GM21737 (cell line): ENCODE results near the gene ADCY1.

ENCODE experiments used
- ATAC-seq: cut with Tn5 transposase; IDR thresholded peaks from one replicate; pipeline ENCODE4 v1.9.1; 2021; ENCODE audit warnings: mild to moderate bottlenecking, moderate library complexity; ENCODE audit not compliant: unreplicated experiment

ADCY1 gene

DNA sequence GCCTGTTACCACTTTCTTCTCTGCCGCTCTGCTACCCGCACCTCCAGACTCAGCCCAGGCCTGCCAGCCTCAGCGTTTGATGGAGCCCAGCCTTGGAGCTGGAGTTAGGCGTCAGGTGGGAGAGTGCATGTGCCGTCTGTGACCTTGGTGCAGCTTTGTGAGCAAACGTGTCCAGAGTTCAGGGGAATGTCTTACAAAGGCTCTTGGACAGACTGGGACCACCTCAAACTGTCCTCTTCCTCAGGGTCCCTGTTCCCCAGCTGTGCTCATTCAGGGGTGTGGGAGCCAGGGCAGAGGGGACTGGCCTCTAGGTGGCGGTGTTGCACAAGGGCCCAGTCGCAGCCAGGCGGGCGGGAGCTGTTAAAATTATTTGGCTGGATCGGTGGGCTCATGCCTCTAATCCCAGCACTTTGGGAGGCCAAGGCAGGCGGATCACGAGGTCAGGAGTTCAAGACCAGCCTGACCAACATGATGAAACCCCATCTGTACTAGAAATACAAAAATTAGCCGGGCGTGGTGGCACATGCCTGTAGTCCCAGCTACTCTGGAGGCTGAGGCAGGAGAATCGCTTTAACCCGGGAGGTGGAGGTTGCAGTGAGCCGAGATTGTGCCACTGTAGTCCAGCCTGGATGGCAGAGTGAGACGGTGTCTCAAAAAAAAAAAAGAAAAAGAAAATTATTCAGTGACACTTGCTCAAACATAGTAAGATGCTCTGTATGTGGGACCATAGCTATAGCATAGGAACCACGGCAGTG is 89.2 kb downstream of the ADCY1 start:
- ATAC-seq = no peak

DNA sequence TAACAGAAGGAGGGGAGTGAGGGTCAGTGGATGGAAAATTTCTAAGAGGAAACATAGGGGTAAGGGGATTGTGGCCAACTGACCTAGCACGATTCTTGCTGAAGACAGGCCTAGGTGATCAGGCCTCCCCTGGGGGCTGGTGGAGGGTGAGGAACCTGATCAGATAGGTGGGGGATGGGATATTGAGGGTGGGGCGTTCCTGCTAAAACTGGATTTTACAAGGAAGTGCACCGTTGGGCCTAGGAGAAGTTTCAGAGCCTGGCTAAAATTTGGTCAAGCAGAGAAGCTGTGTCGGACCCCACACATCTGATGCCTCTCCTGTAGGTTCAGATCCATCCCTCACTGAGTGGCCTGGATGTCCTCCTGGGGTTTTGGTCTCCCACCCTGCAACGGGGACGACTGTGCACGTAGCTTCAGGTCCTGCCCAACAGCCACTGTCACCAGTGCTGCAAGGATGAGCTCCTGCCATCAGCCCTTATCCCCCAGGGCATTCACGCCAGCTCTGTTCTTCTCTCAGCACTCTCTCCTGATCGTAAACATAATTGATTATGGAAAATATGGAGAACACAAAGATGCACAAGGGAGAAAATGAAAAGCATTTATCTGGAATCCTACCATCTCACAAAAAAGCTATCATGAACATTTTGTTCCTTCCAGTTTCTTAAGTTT is 89.9 kb downstream of the ADCY1 start:
- ATAC-seq = no peak

DNA sequence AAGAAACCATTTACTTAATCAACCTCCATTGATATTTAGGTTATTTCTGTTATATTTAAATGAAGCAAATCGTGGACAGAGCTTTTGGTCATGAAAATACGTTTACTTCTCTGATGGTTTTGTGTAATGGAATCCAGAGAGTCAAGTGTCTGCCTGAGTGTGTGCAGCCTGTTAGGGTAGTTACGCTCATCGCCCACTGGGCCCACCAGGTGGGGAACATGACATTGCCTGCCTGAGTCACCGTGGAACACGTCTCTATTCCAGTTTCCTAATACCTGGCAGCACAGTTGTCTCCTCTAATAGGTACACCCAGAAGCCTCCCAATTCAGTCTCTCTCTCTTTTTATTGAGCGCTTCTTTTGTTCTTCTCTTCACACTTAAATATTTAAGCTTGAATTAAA is 91.0 kb downstream of the ADCY1 start:
- ATAC-seq = no peak

DNA sequence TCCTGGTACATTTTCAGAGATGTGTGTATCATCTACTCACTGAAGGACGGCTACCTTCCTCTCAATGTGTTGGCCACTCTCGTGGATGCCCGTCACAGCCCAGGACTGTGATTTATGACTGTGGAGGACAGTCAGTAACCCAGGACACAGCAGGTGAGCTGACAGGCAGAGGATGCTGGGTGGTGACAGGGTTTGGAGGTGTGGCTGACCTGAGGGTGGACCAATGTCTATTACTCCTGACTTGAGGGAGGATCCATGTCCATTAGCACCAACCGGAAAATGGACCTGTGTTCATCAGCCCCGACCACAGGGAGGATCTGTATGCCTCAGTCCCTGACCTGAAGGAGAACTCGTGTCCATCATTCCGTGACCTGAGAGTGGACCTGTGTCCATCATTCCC is 96.1 kb downstream of the ADCY1 start:
- ATAC-seq = no peak

DNA sequence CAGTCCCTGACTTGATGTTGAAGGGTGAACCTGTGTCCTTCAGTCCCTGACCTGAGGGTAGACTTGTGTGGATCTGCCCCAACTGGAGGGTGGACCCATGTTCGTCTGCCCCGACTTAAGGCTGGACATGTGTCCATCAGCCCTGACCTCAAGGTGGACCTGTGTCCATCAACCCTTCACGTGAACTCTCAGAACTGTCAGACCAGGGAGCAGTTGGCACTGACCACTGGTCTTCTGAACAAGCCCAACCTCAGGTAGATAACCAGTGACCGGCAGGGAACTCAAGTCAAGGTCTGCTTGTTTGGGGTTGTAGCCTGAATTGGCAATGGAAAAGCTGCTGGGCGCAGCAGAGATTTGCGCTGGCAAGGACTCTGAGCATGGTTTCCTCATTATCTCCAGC is 96.5 kb downstream of the ADCY1 start:
- no peak for ATAC-seq

DNA sequence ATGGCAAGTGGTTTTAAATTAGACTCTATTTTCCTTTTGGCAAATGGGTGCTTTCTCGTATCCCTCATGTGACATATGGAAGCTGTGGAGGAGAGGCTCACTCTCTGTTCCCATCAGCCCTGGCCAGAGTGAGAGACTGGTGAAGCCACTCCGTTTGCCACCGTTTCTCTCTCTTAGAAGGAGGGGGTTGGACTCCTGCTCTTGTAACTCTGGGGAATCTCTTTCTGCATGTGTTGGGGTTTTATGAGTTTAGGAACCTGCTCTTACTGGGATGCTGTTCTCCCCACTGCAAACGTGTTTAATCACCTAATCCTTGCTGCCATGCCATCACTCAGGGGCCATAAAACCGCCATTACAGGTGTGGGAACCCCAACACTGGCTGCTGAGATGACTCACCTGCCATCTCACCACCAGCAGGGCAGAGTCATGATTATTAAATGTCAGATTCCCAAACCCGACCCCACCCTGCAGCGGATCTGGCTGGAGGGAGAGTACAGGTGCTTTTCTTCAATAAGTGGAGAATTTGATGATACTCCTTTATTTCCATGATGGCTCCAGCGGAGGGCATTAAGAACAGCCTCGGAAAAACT is 103.2 kb downstream of the ADCY1 start:
- no peak for ATAC-seq

DNA sequence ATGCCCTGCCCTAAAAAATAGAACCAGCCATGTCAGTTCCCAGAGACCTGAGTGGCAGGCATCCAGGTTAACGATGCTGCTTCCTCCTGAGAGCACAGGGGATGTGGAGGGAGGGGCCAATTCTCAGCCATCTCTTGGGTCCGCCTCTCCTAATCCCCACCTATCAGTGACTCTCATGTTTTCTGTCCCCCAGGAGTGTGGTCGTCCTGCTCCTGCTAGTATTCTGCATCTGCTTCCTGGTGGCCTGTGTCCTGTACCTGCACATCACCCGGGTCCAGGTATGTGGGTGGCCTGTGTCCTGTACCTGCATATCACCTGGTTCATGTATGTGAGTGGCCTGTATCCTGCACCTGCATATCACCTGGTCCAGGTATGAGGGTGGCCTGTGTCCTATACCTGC is 105.3 kb downstream of the ADCY1 start:
- no peak for ATAC-seq

DNA sequence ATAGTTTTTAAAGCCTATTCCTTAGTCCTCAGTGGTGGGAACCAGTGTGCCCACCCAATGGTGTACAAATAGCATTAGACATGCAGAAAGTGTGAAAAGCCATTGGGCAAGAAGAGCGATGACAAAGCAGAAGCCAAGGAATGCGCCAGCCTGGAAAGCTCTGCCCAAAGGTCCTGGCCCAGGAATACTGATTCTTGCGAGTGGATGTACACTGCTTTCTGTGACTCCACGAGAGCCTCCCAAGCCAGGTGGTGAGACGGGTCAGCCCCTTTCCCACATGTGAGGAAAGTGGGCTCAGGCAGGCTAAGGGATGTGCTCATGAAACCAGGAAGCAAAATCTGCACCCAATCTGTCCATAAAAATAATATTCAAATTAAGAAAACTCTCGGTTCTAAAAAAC is 106.6 kb downstream of the ADCY1 start:
- ATAC-seq = no peak

DNA sequence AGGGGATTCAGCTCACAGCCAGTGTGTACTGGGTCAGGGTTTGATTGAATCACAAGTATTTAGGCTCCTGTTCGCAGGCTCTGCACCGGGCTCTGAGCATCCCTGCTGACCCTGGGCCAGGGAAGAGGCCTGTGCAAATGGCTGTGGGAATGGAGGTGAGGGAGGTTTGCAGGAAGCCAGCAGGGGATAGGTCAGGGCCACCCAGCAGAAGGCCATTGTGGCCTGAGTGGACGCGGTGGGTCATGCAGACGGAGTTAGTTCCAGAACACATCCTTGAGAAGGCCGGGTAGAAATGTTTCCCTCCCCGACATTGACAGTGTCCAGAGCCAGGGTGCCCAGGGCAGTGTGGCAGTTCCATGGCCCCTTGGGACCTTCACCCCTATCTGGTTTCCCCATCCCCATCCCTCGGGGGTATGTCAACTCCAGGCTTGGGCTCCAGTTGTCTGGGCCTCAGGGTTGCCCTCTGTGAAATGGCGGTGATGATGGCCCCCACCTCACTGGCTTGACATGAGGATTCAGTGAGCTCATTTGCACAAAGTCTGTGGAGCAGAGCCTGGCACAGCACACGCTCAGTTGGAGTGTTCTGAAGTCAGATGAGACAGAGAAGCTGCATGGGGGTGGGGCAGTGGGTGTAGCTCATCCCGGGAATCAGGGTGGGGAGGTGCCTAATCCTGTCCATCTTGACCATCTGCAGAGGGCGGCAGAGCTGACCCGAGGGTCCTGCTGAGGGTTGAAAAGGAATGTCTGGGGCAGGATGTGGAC is 107.6 kb downstream of the ADCY1 start:
- no peak for ATAC-seq

DNA sequence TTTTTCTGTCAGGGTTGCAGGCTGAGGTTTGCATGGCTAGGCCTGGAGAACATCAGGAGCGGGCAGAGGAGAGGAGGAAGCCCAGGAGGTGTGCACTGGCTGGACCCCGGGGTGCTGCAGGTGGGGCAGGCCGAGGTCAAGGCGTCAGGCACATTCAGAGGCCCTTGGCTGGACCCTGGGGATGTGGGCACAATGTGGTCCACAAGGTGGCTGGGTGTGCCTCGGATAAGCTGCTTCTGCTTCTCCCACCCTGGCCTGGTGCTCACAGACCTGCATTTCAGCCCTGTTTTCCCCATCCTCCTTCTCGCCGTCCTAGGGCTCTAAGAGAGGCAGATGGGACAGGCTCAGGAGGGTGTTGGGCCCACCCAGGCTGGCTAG is 108.2 kb downstream of the ADCY1 start:
- ATAC-seq = no peak

DNA sequence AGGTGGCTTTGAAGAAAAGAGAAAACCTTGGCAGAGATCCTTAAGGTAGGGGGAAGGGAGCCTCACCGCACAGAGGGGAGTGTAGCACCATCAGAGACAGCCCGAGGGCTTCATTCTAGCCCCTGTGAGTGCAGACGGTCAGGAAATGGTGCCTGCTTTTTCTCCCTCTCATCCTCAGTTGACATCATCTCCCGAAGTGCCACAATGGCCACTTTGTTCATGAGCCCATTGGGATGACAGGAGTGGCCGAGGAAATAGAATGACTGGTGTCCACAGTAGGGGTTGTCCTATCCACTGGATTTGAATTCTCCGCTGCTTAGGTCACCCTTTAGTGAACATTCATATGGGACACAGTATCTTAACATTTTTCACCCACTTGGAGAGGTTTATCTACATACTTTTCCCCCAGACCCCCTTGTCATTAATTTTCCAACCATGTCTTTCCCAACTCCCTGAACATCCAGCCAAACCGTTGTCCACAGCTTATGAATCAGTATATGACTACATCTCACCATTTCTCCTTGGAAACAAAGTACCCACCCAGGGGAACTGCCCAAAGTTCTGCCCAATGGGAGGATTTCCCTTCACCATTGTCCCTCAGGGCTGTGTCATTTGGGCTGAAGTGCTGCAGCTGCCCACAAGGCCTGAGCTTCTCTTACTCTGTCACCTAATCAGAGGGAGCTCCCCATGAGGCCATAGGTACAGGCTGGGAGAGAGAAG is 108.8 kb downstream of the ADCY1 start:
- no peak for ATAC-seq

DNA sequence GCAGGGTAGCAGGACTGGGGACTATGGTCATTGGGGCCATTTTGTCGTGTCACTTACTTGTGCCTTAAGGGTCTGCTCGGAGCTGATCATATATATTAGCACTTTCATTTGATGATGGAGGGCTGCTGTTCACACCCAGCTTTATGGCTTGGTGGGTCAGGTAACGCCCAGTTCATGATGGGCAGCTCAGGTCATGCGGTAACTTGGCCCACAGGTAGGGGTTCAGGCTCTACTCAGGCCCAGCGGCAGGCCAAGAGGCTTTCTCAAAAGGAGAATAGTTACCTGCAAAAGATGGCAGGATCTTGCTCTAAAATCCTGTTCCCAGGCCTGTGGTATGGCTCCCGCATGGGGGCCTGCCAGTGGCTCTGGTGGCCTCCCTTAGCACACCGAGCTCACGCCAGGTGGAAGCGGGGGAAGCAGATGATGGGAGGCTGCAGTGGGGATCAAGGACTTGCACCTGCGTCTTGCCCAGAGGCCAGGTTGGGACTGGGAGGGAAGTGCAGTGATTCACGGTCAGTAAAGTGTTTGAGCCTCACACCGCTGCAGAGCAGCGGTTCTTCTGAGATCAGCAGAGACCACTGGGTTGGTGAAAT is 109.5 kb downstream of the ADCY1 start:
- ATAC-seq = no peak

DNA sequence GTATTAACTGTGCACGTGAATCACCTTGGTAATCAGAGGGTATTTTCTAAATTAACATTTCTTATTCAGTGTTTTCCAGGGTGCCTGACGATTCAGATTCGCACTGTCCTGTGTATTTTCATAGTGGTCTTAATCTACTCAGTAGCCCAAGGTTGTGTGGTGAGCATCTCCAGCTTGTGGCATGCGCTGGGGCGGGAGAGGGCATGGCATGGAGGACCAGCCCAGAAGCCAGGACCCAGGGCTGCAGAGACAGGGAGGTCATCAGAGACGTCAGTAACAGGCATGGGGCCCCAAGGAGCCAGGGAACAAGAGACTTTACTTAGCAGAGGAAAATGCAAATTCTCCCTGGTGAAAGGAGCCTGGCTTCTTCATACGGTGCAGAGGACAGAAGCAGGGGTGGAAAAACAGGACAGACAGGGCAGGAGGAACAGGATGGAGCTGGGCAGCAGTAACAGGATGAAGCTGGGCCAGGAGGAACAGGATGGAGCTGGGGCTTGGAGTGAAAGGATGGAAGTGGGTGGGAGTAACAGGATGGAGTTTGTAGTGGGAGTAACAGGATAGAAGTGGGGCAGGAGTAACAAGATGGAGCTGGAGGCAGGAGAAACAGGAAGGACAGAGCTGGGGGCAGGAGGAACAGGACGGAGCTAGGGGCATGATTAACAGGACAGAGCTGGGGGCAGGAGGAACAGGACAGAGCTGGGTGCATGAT is 110.9 kb downstream of the ADCY1 start:
- no peak for ATAC-seq

DNA sequence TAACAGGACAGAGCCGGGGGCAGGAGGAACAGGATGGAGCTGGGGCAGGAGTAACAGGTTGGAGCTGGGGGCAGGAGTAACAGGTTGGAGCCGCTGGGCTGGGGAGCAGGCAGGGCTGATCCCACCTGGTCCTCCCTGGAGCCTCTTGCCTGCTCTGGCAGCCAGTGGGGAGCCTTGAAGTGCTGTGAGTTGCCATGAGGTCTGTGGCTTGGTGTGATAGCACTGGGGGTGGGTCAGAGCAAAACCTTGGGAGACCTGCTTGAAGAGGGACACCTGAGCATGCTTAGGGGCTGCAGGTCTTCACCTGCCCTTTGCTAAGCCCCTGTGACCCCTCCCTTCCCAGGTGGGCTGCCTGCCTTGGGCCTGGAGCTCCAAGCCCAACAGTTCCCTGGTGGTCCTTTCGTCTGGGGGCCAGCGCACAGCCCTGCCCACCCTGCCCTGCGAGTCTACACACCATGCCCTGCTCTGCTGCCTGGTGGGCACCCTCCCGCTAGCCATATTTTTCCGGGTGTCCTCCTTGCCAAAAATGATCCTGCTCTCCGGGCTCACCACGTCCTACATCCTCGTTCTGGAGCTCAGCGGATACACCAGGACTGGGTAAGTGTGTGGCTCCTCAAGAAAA is 111.6 kb downstream of the ADCY1 start:
- ATAC-seq = no peak

DNA sequence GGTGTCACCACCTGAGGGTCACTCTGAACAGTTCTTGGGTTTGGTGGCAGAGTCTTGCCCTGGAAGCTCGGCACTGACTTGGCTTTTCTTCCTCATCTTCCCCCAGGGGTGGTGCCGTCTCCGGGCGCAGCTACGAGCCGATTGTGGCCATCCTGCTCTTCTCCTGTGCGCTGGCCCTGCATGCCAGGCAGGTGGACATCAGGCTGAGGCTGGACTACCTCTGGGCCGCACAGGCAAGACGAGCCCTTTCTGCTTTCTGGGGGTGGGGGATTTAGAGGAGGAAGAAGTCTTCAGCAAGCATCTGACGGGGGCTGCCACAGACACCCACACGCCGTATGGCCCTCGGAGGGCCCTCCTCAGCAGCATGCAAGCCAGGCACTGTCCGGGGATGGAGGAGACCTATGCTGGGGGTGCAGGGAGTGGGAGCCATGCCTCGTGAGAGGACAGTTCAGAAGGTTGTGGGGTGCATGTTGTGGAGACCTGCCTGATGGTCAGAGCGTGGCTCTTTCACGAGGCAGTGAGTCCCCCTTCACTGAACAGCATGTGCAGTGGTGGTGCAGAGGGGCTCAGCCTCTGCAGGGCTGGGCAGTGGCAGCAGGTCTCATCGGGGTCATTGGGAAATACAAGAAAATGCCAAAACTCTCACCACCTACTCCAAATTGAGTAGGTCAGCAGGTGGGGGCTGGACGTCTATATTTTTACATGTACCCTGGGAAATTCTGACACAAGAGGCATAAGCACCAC is 112.4 kb downstream of the ADCY1 start:
- ATAC-seq = no peak

DNA sequence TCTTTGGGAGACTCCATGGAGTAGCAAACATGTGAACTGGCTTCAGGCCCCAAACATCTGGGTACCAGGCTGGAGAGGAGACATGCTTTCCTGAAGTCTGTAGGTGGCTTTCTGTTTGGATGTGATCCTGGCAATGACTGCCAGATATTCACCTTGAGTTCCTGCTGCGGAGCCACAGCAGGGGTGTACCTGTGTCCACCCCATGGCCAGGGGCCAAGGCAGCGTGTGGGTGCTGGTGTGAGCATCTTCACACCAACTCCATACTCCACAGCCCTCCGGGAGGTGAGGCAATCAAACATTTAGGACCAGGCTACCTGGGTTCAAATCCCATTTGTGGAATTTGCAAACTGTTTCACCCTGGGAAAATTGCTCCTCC is 113.0 kb downstream of the ADCY1 start:
- no peak for ATAC-seq

DNA sequence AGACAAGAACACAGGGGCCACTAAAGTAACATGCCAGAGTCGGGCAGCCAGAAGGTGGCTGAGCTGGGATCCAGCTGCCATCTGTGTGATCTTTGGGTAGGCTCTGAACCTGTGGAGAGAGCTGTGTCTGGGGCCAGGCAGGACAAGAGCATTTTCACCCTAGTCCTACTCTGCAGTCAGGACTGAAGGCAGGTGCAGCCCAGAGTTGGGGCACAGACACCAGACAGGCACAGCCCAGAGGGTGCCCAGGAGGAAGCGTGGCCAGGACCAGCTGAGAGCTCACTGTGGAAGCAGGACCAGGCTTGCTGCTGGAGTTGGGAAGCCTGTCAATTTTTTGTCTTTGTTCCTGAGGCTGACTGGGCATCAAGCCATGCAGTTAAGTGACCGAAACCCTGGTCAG is 113.6 kb downstream of the ADCY1 start:
- ATAC-seq = no peak

DNA sequence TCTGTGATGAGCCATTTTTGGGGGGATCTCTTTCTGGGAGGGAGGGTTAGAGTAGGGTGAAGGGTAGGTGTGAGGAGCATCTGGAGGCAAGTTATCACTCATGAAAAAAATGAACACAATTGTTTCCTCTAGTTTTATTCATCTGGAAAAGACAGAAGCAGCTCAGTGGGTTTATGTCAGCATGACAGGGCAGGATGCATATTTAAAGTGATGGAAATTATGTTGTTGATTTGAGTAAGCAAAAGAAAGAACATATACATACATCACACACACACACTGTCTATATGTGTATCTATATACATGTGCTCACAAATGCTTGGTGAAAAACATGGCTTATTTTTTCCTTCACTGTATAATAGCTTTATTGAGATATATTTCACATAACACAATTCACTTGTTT is 114.2 kb downstream of the ADCY1 start:
- no peak for ATAC-seq
